G401.6 (cell line): Measurements from ENCODE around the gene YAF2.

Experiments
- FAIRE-seq: peaks from 2 replicates; lab custom pipeline; 2012; peaks lifted over from hg19 to GRCh38; lab: Jason Lieb, UNC

YAF2 gene

DNA sequence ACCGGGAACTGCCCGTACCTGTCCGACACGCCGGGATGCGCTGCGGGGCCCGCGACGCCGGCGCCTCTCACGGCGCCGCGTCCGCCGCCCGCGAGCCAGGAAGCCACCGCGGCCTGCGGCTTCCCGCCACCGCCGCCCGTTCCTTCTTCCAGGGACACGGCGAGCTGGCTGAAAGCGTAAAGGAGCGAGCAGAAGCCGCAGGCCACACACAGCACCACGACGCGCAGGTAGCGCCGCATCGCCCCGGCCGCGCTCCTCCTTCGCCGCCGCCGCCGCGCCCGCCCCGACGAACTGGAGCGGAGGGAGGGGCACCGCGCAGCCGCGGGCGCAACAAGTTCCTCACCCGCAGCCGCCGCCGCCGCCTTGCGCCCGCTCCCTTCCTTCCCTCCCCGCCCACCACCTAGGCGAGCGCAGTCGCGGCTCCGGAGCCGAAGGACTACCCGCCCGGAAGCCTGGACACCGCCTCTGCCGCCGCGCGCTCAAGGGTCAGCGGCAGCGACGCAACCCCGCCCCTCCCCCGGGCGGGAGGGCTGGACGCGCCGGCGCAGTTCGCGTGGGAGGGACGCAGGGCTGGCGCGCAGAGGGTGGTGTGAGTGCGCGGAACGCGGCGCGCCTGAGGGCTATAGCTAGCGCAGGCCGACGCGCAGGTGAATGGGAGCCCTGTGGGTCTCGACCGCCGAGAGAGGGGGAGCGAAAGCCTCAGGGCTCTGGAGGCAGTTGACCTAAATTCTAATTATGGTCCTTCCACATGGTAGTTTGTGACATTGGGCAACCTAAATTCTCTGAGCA lies 93.4 kb downstream of the YAF2 start, which contains the start of gene GXYLT1:
Gene GXYLT1 (minus strand): TSS at position 467 of the 789 bp plus-strand sequence. CDS start 228 bp downstream, at position 239.
- no peak for FAIRE-seq

DNA sequence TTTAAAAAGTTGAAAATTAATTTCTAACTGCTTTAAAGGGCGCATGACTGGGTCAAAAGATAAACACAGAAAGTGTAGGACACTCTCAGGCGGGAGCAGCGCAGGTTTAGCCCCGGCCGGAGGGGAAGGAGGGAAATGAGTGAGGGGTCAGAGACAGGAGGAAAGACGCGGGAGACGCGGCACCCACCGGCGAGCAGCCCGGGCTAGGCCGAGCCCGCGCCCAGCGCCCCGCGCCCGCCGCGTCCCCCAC lies 94.0 kb downstream of the YAF2 start:
- FAIRE-seq: no peak

DNA sequence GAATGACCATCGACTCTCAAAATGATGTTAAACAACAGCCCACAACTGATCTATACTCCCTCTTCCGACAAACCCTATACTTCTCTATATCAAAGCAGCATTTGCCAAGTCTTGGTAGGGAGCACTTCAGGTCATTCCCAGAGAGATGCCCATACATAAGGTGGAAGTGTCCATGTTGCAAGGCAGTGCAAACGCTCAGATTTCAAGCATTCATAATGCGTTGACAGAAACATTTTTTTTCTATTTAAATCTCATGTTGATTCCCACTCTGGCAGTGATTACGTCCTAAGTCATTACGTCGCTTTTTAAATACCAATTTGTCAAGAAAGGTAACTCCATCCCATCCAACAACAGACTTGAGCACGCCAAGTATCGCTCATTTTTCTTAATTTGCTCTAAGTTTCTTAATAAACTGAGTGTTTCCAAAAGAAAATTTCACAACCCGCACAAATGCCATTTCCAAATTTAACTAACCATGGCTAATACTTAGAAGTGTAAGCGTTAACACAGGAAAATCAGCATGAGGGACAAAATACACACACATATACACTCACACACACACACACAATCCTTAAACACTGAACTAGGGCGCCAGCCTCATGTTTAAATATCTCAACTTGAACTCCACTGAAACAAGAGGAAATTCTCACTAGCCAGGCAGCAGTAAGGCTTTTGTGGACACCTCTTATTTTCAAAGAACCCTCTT lies 94.4 kb downstream of the YAF2 start:
- FAIRE-seq: no peak

DNA sequence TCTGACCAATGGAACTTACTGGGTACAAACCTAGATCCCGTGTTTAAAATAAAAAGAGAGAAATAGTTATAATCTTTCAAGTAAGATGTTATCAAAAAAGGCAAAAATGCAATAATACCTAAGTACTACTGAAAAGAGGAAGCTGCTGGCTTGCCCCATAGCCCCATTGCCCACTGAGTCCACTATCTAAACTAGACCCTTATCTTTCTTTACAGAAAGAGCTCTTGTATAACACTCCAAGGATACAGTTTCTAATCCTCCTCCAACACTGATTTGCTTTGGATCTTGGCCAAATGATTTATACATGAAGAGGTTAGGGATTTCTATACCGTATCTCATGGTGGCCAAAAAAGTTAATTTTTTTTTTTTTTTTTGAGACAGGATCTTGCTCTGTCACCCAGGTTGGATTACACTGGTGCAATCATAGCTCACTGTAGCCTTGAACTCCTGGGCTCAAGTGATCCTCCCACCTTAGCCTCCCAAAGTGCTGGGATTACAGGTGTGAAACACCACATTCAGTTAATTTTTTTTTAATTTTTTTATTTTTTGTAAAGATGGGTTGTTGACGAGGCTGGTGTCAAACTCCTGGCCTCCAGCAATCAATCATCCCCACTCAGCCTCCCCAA lies 96.0 kb downstream of the YAF2 start:
- no peak for FAIRE-seq

DNA sequence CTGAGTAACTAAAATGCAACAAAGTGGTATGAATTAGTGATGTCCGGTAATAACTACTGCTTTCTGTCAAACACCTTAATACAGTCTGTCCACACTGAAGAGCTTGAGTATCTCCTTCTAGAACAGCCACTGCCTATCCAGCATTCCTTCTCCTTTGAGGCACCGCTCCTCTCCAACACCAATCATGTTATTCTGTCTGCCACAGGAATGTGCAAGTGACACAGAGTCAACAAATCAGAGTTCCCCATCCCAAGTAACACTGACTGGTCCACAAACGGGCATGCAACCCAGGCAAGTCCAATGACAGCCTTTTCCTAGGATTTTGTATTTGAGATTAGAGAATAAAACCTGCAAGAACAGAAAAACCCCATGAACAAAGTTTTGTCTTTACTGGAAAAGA lies 97.1 kb downstream of the YAF2 start:
- no peak for FAIRE-seq

DNA sequence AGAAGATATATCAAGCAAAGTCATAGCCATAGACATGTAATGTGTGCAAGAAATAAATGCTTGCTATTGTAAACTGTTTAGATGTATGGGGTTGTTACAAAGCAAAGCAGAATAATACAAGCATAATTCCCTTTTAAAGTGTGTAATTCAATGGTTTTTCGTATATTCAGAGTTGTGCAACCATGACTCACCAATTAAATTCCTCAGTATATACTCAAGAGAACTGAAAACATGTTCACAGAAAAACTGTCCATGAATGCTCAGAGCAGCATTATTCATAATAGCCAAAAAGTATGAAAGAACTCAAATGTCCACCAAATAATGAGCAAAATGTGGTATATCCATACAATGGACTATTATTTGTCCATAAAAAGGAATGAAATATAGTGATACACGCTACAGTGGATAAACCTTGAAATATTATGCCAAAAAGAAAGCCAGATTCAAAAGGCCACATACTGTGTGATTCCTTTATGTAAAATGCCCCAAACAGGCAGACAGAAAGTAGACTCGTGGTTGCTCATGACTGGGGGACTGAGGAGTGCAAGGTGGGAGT lies 102.7 kb downstream of the YAF2 start:
- FAIRE-seq: no peak

DNA sequence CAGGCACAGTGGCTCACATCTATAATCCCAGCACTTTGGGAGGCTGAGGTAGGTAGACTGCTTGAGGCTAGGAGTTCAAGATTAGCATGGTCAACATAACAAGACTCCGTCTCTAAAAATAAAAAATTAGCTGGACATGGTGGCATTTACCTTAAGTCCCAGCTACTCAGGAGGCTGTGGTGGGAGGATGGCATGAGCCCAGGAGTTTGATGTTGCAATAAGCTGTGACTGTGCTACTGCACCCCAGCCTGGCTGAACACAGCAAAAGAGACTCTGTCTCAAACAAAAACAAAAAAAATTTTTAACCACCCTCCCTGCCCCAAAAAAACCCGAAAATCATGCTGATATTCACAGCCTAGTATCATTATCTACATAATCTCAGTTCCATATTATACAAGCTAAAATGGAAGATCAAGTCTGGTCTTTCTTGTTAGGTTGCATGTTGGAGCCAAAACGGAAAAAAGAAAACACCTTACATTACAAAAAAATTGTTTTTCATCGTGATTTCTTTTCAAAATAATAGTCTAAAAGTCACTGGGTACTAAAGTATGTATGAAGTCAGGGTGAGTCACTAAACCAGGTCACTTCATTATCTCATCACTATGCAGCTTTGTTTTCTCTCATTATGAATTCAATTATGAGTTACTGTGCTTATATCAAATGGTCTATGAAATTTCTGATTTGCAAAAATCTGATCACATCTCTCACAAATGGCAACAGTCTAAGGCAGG lies 107.2 kb downstream of the YAF2 start:
- FAIRE-seq: no peak

DNA sequence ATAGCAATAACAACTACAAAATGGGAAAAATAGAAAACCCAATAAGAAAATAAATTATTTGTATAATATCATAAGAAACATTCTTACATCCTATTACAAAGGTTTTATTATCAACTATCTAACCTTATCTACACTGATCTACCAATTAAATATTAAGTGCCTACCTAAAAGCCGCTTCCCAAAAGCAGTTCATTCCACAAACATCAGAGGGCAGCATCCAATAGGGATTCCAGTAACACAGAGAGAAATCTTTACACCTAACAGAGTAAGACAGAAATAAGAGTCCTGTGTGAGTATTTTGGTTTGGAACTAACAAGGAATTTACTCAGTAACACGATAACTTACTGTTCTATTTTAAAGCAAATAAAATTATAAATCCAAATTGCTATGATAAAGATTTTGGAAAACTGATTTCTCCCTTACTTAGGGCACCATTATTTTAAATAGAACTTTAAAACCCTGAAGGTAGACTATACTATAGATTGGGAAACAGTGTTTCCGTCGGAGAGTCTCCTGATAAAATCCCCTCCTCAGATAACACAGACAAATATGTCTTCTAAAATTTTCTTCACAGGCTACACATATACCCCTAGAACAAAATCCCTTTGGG lies 108.3 kb downstream of the YAF2 start:
- FAIRE-seq: peak; percentile 98

DNA sequence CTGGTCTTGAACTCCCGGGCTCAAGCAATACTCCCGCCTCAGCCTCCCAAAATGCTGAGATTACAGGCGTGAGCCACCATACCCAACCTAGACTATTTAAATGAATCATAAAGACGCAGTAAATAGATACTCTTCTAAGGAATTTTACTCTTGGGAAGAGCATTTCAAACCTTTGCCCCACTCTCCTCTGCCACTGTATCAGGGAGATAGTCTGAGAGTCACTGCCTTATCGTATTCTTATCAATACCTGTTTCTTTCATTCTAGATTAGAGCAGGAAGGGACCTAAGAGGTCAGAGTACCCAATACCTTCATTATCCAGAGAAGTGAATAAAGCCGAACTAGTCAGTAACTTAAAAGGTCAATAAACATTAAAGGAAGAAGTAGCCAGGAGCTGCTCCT lies 109.2 kb downstream of the YAF2 start:
- FAIRE-seq: no peak

DNA sequence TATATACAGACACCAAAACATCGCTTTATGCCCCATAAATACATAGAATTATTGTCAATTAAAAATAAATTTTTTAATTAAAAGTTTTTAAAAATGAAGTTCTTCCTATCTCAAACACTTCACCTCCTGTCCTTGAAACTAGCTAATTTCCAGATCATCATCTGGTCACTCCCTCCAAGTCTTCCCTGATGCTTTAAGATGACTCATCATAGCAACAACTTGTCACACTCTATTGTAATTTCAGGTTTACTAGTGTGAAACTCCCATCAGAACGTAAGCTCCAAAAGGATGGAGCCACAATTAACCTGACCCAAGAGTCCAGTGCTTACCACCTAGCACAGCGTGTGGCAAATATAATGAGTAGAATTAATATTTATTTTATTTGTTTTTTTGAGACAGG lies 109.7 kb downstream of the YAF2 start:
- no peak for FAIRE-seq

DNA sequence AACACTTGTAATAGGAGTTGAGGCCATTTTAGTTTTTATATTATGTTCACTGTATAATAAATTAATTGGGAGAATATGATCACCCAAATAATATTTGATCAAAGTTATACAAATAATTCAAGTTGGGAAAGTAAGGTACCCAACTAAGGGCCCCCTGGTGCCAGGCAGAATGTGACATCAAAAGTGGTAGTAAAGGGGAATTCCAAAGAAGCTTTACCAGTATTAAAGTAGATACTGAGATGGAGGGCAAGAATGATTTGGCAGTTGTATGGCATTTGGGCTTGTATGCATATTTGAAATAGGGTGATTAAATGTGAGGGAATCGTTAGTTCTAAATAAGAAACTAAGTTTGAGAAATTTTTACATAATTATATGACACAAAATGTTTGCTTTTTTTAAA lies 111.1 kb downstream of the YAF2 start:
- FAIRE-seq: no peak

DNA sequence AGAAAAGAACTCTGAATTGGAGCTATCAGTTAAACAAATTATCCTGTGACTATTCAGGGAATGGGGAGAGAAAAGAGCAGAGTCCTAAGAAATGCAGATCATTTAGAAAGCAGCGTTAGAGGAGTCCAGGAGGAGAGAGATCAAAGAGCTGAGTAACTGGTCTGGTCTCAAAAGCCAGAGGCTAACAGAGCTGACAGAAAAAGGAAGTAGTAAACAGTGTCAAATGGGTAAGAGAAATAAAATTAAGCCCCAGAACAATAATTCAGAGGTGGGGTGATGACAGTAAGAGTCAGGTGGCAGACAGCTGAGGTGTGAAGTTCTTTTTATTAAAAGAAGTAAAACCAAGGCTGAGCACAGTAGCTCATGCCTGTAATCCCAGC lies 112.7 kb downstream of the YAF2 start:
- no peak for FAIRE-seq

DNA sequence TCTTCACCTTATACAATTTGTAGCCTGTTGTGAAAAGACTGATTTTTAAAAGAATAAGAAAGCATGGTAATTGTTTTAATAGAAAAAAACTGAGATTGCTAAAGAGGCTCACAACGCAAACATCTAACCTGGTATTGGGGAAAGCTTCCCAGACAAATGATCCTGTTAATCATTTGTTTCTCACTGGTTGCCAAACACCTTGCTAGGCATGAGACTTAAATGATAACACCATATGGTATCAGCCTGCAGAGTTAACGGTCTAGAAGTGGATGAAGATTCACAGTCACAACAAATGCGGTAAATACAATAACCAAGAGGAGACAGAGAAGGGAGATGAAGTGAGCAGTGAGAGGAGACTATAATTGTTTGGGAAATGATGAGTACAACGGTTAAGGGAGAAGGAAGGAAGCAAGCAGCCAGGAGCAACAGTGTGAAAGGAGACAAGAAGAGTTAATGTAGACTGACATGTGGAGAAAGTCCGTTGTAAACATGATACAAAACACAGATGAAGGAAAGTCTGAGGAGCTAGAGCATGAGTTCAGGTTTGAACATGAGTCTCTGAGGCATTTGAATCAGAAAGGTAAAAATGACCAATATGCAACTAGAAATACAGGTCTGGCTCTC lies 113.2 kb downstream of the YAF2 start:
- FAIRE-seq: no peak

DNA sequence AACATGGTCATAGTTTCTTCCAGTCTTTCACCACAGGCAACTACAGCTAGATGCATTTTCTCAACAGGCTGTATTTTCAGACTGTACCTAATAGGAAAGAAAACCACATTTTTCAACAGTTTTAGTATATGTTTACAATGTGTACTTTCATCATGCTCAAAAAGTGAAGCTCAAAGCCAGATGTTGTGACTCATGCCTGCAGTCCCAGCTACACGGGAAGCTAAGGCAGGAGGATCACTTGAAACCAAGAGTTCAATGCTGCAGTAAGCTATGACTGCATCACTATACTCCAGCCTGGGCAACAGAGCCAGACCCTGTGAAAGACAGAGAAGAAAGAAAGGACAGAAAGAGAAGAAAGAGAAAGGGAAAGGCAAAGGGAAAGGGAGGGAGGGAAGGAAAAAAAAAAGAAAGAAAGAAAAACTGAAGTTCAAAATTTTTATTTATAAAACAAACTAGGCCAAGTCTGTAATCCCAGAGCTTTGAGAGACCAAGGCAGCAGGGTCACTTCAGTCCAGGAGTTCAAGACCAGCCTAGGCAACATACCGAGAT lies 118.9 kb downstream of the YAF2 start:
- no peak for FAIRE-seq

DNA sequence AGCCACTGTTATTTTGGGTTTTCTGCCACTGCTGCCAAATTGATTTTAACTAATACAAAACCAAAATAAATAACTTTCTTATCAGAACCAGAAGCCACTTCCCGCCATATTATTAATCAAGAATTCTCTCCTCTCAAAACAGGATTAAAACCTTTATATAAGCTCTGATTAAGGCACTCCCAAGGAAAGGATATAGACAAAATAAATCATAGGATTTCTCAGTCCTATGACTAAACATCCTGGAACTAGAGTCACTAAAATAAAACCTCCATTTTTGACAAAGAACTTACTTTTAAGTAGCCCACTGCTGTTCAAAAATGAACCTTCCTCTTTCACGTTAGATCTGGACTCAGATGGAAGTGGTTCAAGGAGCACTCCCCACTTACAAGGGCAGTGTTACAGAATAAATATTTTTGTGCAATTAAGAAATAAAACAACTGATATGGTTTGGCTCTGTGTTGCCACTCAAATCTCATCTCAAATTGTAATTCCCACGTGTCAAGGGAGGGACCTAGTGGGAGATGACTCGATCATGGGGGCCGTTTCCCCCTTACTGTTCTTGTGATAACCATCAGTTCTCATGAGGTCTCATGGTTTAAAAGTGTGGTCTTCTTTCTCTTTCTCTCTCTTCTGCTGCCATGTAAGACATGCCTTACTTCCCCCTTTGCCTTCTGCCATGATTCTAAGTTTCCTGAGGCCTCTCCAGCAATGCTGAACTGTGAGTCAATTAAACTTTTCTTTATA lies 119.7 kb downstream of the YAF2 start:
- FAIRE-seq: no peak

DNA sequence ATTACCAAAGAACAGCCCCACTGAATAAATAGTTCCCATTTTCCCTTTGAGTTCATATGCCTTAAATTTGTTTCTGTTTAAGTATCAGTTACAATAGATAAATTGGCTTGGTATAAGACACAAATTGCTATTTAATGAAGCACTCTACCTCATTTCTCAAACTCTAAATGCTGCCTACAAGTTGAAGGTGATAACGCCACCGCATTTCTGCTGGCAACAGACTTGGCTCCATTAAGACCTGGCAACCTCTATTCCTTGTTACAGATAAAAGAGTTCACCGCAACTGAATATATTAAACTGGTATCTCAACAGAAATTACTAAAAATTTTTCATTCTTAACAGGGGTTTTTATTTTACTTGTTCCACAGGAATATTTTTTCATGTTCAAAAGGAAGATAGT lies 129.0 kb downstream of the YAF2 start:
- FAIRE-seq: no peak
